H1 (cell line): ENCODE data around the gene PLAC1. TPM values are rescaled to one million over a fixed set of nuclear protein-coding genes. Genes with fewer than 3 reads are reported as not detected.

Source experiments
- BCL11A ChIP-seq, 2 experiments: IDR thresholded peaks; one replicate each; pipeline ENCODE4 v1.6.1; 2011; ENCODE audit warnings: low read depth in 2 of 2, low read length in 2 of 2, mild to moderate bottlenecking in 2 of 2
- CHD1 ChIP-seq: IDR thresholded peaks from 2 replicates; pipeline ENCODE4 v1.6.1; 2012; ENCODE audit warnings: low read depth, low read length, improper control_type of control experiment
- CHD7 ChIP-seq: fragments of 300-600 bp; sonication (generic); IDR thresholded peaks from 2 replicates; pipeline ENCODE4 v1.7.1; 2012; ENCODE audit warnings: low read length, moderate library complexity, mild to moderate bottlenecking, inconsistent platforms; ENCODE audit not compliant: insufficient replicate concordance
- EGR1 ChIP-seq: IDR thresholded peaks from 2 replicates; pipeline ENCODE4 v1.6.1; 2011; ENCODE audit warnings: low read depth, low read length, borderline replicate concordance
- EZH2 ChIP-seq: fragments of 200-600 bp; sonication (generic); IDR thresholded peaks from 2 replicates; pipeline ENCODE4 v1.7.1; 2012; ENCODE audit warnings: low read depth, mild to moderate bottlenecking, moderate library complexity, low read length, inconsistent platforms; ENCODE audit not compliant: severe bottlenecking
- POLR2A ChIP-seq, 2 experiments: IDR thresholded peaks; 1 replicate in 1 of 2; 2 replicates in 1 of 2; pipeline ENCODE4 v1.6.1; 2011; ENCODE audit warnings: low read depth in 2 of 2, low read length in 2 of 2, mild to moderate bottlenecking in 2 of 2; ENCODE audit errors: control extremely low read depth in 1 of 2
- RXRA ChIP-seq: IDR thresholded peaks from 2 replicates; pipeline ENCODE4 v1.6.1; 2011; ENCODE audit warnings: low read depth, mild to moderate bottlenecking, low read length, moderate library complexity; ENCODE audit not compliant: insufficient read depth
- SIX5 ChIP-seq: IDR thresholded peaks from 2 replicates; pipeline ENCODE4 v1.6.1; 2011; ENCODE audit warnings: mild to moderate bottlenecking, low read depth, low read length
- SP1 ChIP-seq: IDR thresholded peaks from 2 replicates; pipeline ENCODE4 v1.6.1; 2011; ENCODE audit warnings: low read depth, low read length
- SUZ12 ChIP-seq: fragments of 200-600 bp; sonication (generic); IDR thresholded peaks from 2 replicates; pipeline ENCODE4 v1.6.1; 2012; ENCODE audit warnings: mild to moderate bottlenecking, inconsistent platforms, low read length, moderate library complexity, mixed read lengths
- TAF1 ChIP-seq: IDR thresholded peaks from 2 replicates; pipeline ENCODE4 v1.6.1; 2011; ENCODE audit warnings: mild to moderate bottlenecking, low read depth, low read length
- USF2 ChIP-seq: IDR thresholded peaks from 2 replicates; pipeline ENCODE4 v1.6.1; 2011; ENCODE audit warnings: low read length, improper control_type of control experiment
- polyA plus RNA-seq, 7 experiments: library from polyadenylated mRNA; depleted of rRNA in 3 of 7; stranded (reverse) in 5 of 7; unstranded in 2 of 7; fragments of >200 nt in 5 of 7; fragments of 200-250 nt in 2 of 7; gene quantifications; 1 replicate in 5 of 7; 2 replicates in 1 of 7; 4 replicates in 1 of 7; pipeline versions ENCODE4 v1.2.1 to v1.2.3, GENCODE V29; 2011 to 2013; ENCODE audit warnings: missing spikeins in 2 of 7, mixed read lengths in 2 of 7
- total RNA-seq: library from RNA; stranded (reverse); fragmentation: NEBNext Ultra II Directional; extraction: Animal tissue kit (Norgen Biotek cat#: 25700); gene quantifications from 2 replicates; pipeline ENCODE4 v1.2.1, GENCODE V29; 2021

Gene PLAC1
- total and polyA plus RNA-seq, 2 of the 8 experiments (the other 6 are each of a cell fraction or from before 2014, with no cell fraction given) = 1.8 TPM; not detected in 1

- TF ChIP-seq CHD7 (no peak), POLR2A (IDR thresholded peaks at IDR 0.05; ENCODE audit: control extremely low read depth in 1 of 2, low read depth in 2 of 2, low read length in 2 of 2) (no peak), EZH2 (no peak), EGR1 (no peak), SUZ12 (no peak), CHD1 (no peak), RXRA (no peak), SP1 (no peak), TAF1 (no peak), USF2 (no peak), SIX5 (no peak), BCL11A (IDR thresholded peaks at IDR 0.05; ENCODE audit: low read depth in 2 of 2, low read length in 2 of 2) (no peak)
These were observed 21.4 kb upstream of the PLAC1 start (continued) for GRCh38 chrX:134679644-134680043.
